Liver (tissue), 9 donors: Measurements from ENCODE around the gene ACIN1. TPM values are rescaled to one million over a fixed set of nuclear protein-coding genes. Genes with fewer than 3 reads are reported as not detected.

Experiments used
- DNase-seq: peaks from one replicate; pipeline ENCODE4 v3.0.0-alpha.2; 2017; ENCODE audit warnings: low spot score
- H3K27ac ChIP-seq, 2 donors: one replicate each; pipeline ENCODE4 v1.7.0; 2013; ENCODE audit warnings: inconsistent platforms in 2 of 2, low read length in 2 of 2, control low read depth in 1 of 2, low read depth in 1 of 2, mild to moderate bottlenecking in 1 of 2
- H3K27me3 ChIP-seq, 4 donors: one replicate each; pipeline versions ENCODE4 v1.6.1 to v1.7.0; 2013; ENCODE audit warnings: low read length in 3 of 4, inconsistent platforms in 1 of 4, mild to moderate bottlenecking in 1 of 4, moderate library complexity in 1 of 4; ENCODE audit not compliant: control insufficient read depth in 4 of 4, insufficient read depth in 4 of 4
- H3K36me3 ChIP-seq, 4 donors: one replicate each; pipeline versions ENCODE4 v1.6.1 to v1.7.0; 2013; ENCODE audit warnings: low read length in 3 of 4, mild to moderate bottlenecking in 3 of 4, low read depth in 1 of 4, moderate library complexity in 1 of 4; ENCODE audit not compliant: control insufficient read depth in 4 of 4, insufficient read depth in 3 of 4
- H3K4me1 ChIP-seq, 4 donors: one replicate each; pipeline versions ENCODE4 v1.6.1 to v1.7.0; 2013; ENCODE audit warnings: low read length in 3 of 4, mild to moderate bottlenecking in 3 of 4, moderate library complexity in 1 of 4; ENCODE audit not compliant: control insufficient read depth in 4 of 4, insufficient read depth in 4 of 4
- H3K4me3 ChIP-seq, 3 donors: one replicate each; pipeline versions ENCODE4 v1.6.1 to v1.7.0; 2013; ENCODE audit warnings: low read length in 3 of 3, control low read depth in 1 of 3, low read depth in 1 of 3, mild to moderate bottlenecking in 1 of 3
- H3K9ac ChIP-seq, 2 donors: one replicate each; pipeline ENCODE4 v1.7.0; 2013; ENCODE audit warnings: low read length in 2 of 2, mild to moderate bottlenecking in 2 of 2, moderate library complexity in 2 of 2, control low read depth in 1 of 2, low read depth in 1 of 2
- H3K9me3 ChIP-seq, 4 donors: one replicate each; pipeline versions ENCODE4 v1.6.1 to v1.7.0; 2013; ENCODE audit warnings: low read length in 3 of 4; ENCODE audit not compliant: control insufficient read depth in 4 of 4
- ATF3 ChIP-seq: IDR thresholded peaks from 2 replicates; pipeline ENCODE4 v1.6.1; 2016; ENCODE audit warnings: antibody characterized with exemption
- EGR1 ChIP-seq, 2 donors: IDR thresholded peaks; 2 replicates each; pipeline ENCODE4 v1.6.1; 2016 to 2018; ENCODE audit warnings: antibody characterized with exemption in 2 of 2, low read depth in 2 of 2
- FOXA1 ChIP-seq: IDR thresholded peaks from 2 replicates; pipeline ENCODE4 v1.6.1; 2016; ENCODE audit warnings: antibody characterized with exemption
- GABPA ChIP-seq, 2 donors: IDR thresholded peaks in 1 of 2; conservative IDR thresholded peaks in 1 of 2; 2 replicates each; pipeline ENCODE4 v1.6.1; 2016; ENCODE audit warnings: antibody characterized with exemption in 2 of 2, mild to moderate bottlenecking in 1 of 2, moderate library complexity in 1 of 2
- HNF4A ChIP-seq, 2 donors: conservative IDR thresholded peaks; 2 replicates each; pipeline ENCODE4 v1.6.1; 2016; ENCODE audit warnings: antibody characterized with exemption in 2 of 2, mild to moderate bottlenecking in 2 of 2
- HNF4G ChIP-seq: IDR thresholded peaks from 2 replicates; pipeline ENCODE4 v1.6.1; 2016; ENCODE audit warnings: antibody characterized with exemption
- JUND ChIP-seq, 2 donors: IDR thresholded peaks; 2 replicates each; pipeline ENCODE4 v1.6.1; 2016; ENCODE audit warnings: antibody characterized with exemption in 2 of 2
- MAX ChIP-seq: IDR thresholded peaks from 2 replicates; pipeline ENCODE4 v1.6.1; 2016; ENCODE audit warnings: antibody characterized with exemption
- NR2F2 ChIP-seq: IDR thresholded peaks from 2 replicates; pipeline ENCODE4 v1.6.1; 2016; ENCODE audit warnings: antibody characterized with exemption
- RAD21 ChIP-seq, 2 donors: IDR thresholded peaks; 2 replicates each; pipeline ENCODE4 v1.6.1; 2016; ENCODE audit warnings: antibody characterized with exemption in 2 of 2, mild to moderate bottlenecking in 2 of 2
- REST ChIP-seq: IDR thresholded peaks from 2 replicates; pipeline ENCODE4 v1.6.1; 2016; ENCODE audit warnings: antibody characterized with exemption, mild to moderate bottlenecking
- RXRA ChIP-seq, 2 donors: IDR thresholded peaks; 2 replicates each; pipeline ENCODE4 v1.6.1; 2017 to 2018; ENCODE audit warnings: antibody characterized with exemption in 2 of 2, mild to moderate bottlenecking in 1 of 2
- SP1 ChIP-seq: IDR thresholded peaks from 2 replicates; pipeline ENCODE4 v1.6.1; 2018; ENCODE audit warnings: antibody characterized with exemption, mild to moderate bottlenecking
- TAF1 ChIP-seq: conservative IDR thresholded peaks from 2 replicates; pipeline ENCODE4 v1.6.1; 2016; ENCODE audit warnings: antibody characterized with exemption, mild to moderate bottlenecking
- YY1 ChIP-seq: IDR thresholded peaks from 2 replicates; pipeline ENCODE4 v1.6.1; 2016; ENCODE audit warnings: antibody characterized with exemption, mild to moderate bottlenecking
- ZBTB33 ChIP-seq: IDR thresholded peaks from 2 replicates; pipeline ENCODE4 v1.6.1; 2016; ENCODE audit warnings: antibody characterized with exemption
- WGBS: extraction: QIAGEN DNeasy Blood & Tissue Kit; methylation state at CpG from one replicate; pipeline ENCODE4 v1.1.7; 2013; 5-methylcytosine and 5-hydroxymethylcytosine counted together
- polyA plus RNA-seq, 2 donors: library from polyadenylated mRNA; stranded (reverse) in 1 of 2; unstranded in 1 of 2; fragments of 200-250 nt in 1 of 2; fragments of >200 nt in 1 of 2; fragmentation: Nextera tagmentation in 1 of 2; extraction: Ambion mirVana in 1 of 2; gene quantifications; one replicate each; pipeline versions ENCODE4 v1.2.1 to v1.2.3, GENCODE V29; 2013 to 2015
- total RNA-seq, 2 donors: library from RNA; depleted of rRNA; stranded (reverse); fragments of >200 nt; gene quantifications; one replicate each; pipeline ENCODE4 v1.2.3, GENCODE V29; 2014
- donor health status: healthy.
- donor health status: healthy.
- donor health status: healthy.
- donor health status: healthy.
- donor health status: healthy.

The ACIN1 gene
- total and polyA plus RNA-seq, 4 donors: 8.1 to 50.6 (median 37.1) TPM

- H3K27me3 ChIP-seq: no peaks in the 10 kb centered on the region
- H3K4me3 ChIP-seq: no peak overlapping the region
- H3K4me1 ChIP-seq: no peaks in the 10 kb centered on the region
- no peak for DNase-seq
- no peak overlapping the region for H3K9ac ChIP-seq
- no peaks in the 10 kb centered on the region for H3K36me3 ChIP-seq
- no peak overlapping the region for H3K27ac ChIP-seq
- WGBS: 51% methylated on average over 4 of the region's 4 CpGs
- H3K9me3 ChIP-seq: no peaks in the 10 kb centered on the region
- TF ChIP-seq HNF4G (no peak), ATF3 (no peak), SP1 (no peak), FOXA1 (no peak), REST (no peak), RAD21 (IDR thresholded peaks at IDR 0.05) (no peak), RXRA (IDR thresholded peaks at IDR 0.05) (no peak), MAX (no peak), GABPA (IDR thresholded peaks at IDR 0.05 in 1 of 2, conservative IDR thresholded peaks at IDR 0.05 in 1 of 2) (no peak), JUND (IDR thresholded peaks at IDR 0.05) (no peak), NR2F2 (no peak), EGR1 (IDR thresholded peaks at IDR 0.05; ENCODE audit: low read depth in 2 of 2) (no peak), ZBTB33 (no peak), HNF4A (conservative IDR thresholded peaks at IDR 0.05) (no peak), TAF1 (no peak)
Measured at GRCh38 chr14:23114669-23115038, 19.7 kb upstream of the ACIN1 start.

- WGBS: 52% methylated on average over 5 of the region's 5 CpGs
- Histone ChIP-seq H3K9me3 (no peaks in the 10 kb centered on the region), H3K4me3 (no peak overlapping the region), H3K4me1 (no peaks in the 10 kb centered on the region), H3K9ac (no peak overlapping the region), H3K36me3 (no peaks in the 10 kb centered on the region), H3K27ac (no peak overlapping the region), H3K27me3 (no peaks in the 10 kb centered on the region)
- no peak for TF ChIP-seq YY1
- TF ChIP-seq ZBTB33: no peak
- TF ChIP-seq JUND (IDR thresholded peaks at IDR 0.05): no peak
- TF ChIP-seq ATF3: no peak
- no peak for TF ChIP-seq MAX
- DNase-seq: no peak
Measured at GRCh38 chr14:23114120-23114458, 19.2 kb upstream of the ACIN1 start.
